ENCODE measurements around the gene ARTN. TPM values are rescaled to one million over a fixed set of nuclear protein-coding genes. Genes with fewer than 3 reads are reported as not detected.

The ARTN gene
- total RNA-seq, 1 experiment from 2014 or later, result 9.1 TPM

GRCh38 chr1:43947061-43947873 lies 13.7 kb downstream of the ARTN start:
- DNase-seq (ENCODE audit: low read depth), result no peak

- peak; percentile 26 for DNase-seq (ENCODE audit: low read depth)
Observed at GRCh38 chr1:43947874-43948437, 14.4 kb downstream of the ARTN start.

- DNase-seq (ENCODE audit: low read depth), result no peak
Observed at GRCh38 chr1:43949678-43950077, 16.1 kb downstream of the ARTN start.

- peak; percentile 45 for DNase-seq (ENCODE audit: low read depth)
Observed at GRCh38 chr1:43951021-43951985, 17.7 kb downstream of the ARTN start.

DNA sequence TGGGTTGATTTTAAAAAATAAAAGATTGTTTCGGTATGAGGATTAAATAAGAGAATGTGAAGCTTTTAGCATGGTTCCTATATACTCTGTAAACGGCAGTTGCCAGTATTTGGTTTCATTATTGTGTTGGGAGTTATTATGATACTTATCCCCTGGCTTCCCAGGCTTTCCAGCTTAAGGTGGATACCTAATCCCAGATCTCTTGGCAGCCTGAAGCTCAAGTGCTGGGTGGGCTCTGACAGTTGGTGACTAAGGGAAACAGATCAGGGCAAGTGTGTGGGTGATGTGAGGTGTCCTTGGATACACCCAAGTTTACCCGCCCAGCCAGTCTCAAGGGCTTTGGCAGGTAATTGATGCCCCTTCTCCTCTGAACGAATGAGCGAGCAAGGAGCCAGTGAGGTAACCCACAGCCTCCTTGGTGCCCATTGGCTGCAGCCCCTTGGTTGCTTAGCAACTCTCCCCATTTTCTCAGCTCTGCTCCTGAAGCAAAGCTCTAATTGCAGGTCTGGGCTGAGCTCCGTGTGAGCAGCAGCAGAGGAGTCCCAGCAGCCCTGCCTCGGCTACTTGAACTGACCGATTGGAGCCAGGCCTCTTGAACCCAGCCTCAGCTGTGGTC lies 19.2 kb downstream of the ARTN start:
- DNase-seq (ENCODE audit: low read depth), result no peak

DNA sequence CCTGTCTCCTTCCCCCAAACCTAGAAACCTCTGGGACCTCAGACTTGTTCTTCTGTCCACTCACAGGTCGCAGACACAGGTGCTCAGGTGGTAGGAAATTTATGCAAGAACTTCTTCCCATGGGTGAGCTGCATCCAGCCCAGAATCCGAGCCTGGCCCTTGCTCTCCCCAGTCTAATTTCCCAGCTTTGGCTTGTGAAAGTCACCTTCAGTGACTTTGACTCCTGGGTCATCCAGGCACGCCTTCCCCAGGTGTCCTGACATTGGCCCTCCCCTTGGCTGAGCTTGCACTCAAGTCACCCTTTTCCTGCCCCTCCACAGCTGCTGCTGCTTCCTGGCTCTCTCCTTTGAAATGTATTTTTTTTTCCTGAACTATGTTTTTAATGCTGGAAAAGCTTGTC lies 19.8 kb downstream of the ARTN start:
- no peak for DNase-seq (ENCODE audit: low read depth)

DNA sequence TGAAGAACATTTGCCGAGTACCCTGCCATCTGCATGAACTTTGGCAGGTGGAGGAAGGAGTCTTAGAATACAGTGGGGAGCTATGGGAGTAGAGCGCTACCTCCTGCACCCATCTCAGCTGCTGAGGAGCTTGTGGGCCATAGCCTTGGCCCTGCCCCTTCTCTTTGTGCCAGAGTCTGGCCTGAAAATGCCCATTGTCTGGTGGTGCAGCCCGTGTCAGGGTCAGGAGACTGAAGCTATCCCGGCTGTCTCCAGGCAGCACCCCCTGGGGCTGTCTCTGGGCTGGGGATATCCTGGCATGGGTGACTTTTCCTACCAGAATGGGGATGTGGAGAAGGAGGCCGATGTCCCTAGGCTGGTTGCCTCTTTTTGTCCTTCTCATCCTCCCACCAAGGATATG lies 20.4 kb downstream of the ARTN start:
- DNase-seq (ENCODE audit: low read depth), result no peak

GRCh38 chr1:43956234-43956633 lies 22.6 kb downstream of the ARTN start:
- DNase-seq (ENCODE audit: low read depth), result no peak

DNA sequence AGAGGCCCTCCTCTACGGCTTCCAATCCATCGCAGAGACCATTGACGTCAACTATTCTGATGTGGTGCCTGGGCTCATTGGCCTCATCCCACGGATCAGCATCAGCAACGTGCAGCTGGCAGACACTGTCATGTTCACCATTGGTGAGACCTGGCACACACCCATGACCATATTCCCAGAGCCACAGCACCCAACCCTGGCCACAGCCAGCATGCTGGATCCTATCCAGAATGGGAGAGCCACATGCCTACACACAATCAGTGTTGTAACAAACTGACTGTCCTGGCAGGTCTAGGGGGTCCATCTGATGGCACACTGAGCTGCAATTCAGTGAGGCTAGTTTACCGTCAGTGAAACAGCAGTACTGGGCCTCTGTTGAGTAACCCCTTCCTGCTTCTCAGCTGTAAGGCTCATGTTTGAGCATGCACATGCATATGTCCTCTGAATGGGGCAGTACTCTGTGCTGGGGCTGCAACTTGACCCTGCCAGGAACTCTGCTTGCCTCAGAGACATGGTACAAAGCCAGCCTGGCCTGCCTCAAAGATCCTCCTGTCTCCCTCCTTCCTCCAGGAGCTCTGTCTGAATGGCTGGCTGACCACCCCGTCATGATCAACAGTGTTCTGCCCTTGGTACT lies 23.9 kb downstream of the ARTN start:
- no peak for DNase-seq (ENCODE audit: low read depth)

- DNase-seq (ENCODE audit: low read depth), result no peak
Observed at GRCh38 chr1:43958351-43959255, 25.0 kb downstream of the ARTN start.

- no peak for DNase-seq (ENCODE audit: low read depth)
Observed at GRCh38 chr1:43960798-43961197, 27.2 kb downstream of the ARTN start.

GRCh38 chr1:43961692-43962091 lies 28.1 kb downstream of the ARTN start:
- no peak for DNase-seq (ENCODE audit: low read depth)

DNA sequence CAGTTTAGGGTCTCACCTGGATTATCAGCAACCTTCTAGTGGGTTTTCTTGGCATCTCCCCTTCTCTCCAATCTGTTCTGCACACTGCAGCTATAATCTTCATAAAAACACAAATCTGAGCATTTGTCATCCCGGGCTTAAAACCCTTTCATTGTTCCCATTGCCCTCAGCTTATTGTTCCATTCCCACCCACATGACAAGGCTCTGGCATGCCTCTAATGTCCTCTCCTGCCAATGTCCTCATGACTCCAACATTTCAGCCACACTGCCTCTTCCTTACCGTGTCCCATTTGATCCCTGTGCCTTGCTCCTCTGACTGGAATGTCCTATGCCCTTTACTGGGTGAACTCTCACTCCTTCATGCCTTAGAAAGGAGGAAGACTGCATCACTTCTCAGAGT lies 28.7 kb downstream of the ARTN start:
- DNase-seq (ENCODE audit: low read depth), result no peak

- DNase-seq (ENCODE audit: low read depth), result no peak
Observed at GRCh38 chr1:43963006-43963405, 29.4 kb downstream of the ARTN start.

DNA sequence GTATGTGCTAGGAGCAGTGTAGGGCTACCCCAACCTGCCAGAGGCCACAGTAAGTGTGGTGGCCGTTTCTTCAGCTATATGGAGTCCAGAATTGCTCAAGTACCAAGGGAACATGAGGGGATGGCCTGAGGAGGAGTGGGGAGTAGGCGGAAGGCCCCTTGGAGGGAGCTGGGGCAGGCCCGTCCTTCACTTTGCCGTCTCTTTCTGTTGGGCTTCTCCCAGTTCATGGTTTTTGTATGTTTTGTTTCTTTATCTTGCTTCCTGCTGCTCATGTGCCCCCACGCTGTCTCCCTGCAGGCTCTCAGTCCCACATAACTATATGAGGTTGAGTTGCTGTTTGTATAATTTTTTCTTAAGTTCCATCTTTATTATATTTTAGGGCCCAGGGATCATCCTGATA lies 30.3 kb downstream of the ARTN start:
- no peak for DNase-seq (ENCODE audit: low read depth)

- DNase-seq (ENCODE audit: low read depth), result no peak
Observed at GRCh38 chr1:43965316-43965715, 31.7 kb downstream of the ARTN start.

- DNase-seq (ENCODE audit: low read depth), result peak; percentile 50
Observed at GRCh38 chr1:43968348-43968948, 34.8 kb downstream of the ARTN start.

DNA sequence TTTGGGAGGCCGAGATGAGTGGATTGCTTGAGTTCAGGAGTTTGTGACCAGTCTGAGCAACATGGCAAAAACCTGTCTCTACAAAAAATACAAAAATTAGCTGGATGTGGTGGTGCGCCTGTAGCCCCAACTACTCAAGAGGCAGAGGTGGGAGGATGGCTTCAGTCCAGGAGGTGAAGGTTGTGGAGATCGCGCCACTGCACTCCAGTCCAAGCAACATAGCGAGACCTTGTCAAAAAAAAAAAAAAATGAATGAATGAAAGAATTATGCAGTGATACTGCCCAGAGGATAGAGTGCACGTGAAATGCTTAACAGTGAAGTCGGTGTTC lies 35.8 kb downstream of the ARTN start:
- DNase-seq (ENCODE audit: low read depth), result no peak

GRCh38 chr1:43969746-43970466 lies 36.3 kb downstream of the ARTN start, which contains the start of gene DPH2:
Gene DPH2 (plus strand): TSS chr1:43970010. CDS start chr1:43970176, 166 bp downstream.
- peak; percentile 97 for DNase-seq (ENCODE audit: low read depth)
